ENCODE measurements around the gene RELN.

RELN gene

GRCh38 chr7:103889451-103889850, 100.0 kb downstream of the RELN start:
- no peak for ATAC-seq
- no peak for TF ChIP-seq TCF4 (CRISPR knock-in tag; IDR thresholded peaks at IDR 0.05; ENCODE audit: borderline replicate concordance)

GRCh38 chr7:103888603-103889153, 100.8 kb downstream of the RELN start:
- TF ChIP-seq ZNF8 (CRISPR knock-in tag; IDR thresholded peaks at IDR 0.05) (no peak), TSHZ2 (CRISPR knock-in tag; IDR thresholded peaks at IDR 0.05) (no peak), TCF4 (CRISPR knock-in tag; IDR thresholded peaks at IDR 0.05; ENCODE audit: borderline replicate concordance) (no peak), ZNF70 (CRISPR knock-in tag; IDR thresholded peaks at IDR 0.05) (no peak), OSR1 (CRISPR knock-in tag; IDR thresholded peaks at IDR 0.05) (no peak), PPARA (CRISPR knock-in tag; IDR thresholded peaks at IDR 0.05; ENCODE audit: borderline replicate concordance) (no peak), ISL1 (CRISPR knock-in tag; IDR thresholded peaks at IDR 0.05) (no peak), ZC3H10 (CRISPR knock-in tag; IDR thresholded peaks at IDR 0.05) (no peak), POU6F1 (CRISPR knock-in tag; IDR thresholded peaks at IDR 0.05; ENCODE audit: borderline replicate concordance, low read depth) (no peak), ZFP3 (CRISPR knock-in tag; IDR thresholded peaks at IDR 0.05) (no peak), TOX (CRISPR knock-in tag; IDR thresholded peaks at IDR 0.05; ENCODE audit: borderline replicate concordance) (no peak), SNAI2 (CRISPR knock-in tag; IDR thresholded peaks at IDR 0.05) (no peak), CSDC2 (CRISPR knock-in tag; IDR thresholded peaks at IDR 0.05) (no peak), ZNF565 (CRISPR knock-in tag; conservative IDR thresholded peaks at IDR 0.05; ENCODE audit: low read depth) (no peak), CREB5 (CRISPR knock-in tag; IDR thresholded peaks at IDR 0.05; ENCODE audit: low read depth) (no peak), RARB (CRISPR knock-in tag; IDR thresholded peaks at IDR 0.05) (no peak), ESRRG (CRISPR knock-in tag; IDR thresholded peaks at IDR 0.05) (no peak), PATZ1 (CRISPR knock-in tag; IDR thresholded peaks at IDR 0.05; ENCODE audit: borderline replicate concordance) (no peak), GLIS3 (CRISPR knock-in tag; IDR thresholded peaks at IDR 0.05) (no peak), ARNTL (CRISPR knock-in tag; IDR thresholded peaks at IDR 0.05; ENCODE audit: borderline replicate concordance, low read depth) (no peak)
- ATAC-seq, result no peak

- ATAC-seq, result peak; percentile 55; the same call in 2 of the 3 replicates
- TF ChIP-seq TSHZ2 (CRISPR knock-in tag; IDR thresholded peaks at IDR 0.05) (no peak), ARNTL (CRISPR knock-in tag; IDR thresholded peaks at IDR 0.05; ENCODE audit: borderline replicate concordance, low read depth) (no peak), RARB (CRISPR knock-in tag; IDR thresholded peaks at IDR 0.05) (no peak), TOX (CRISPR knock-in tag; IDR thresholded peaks at IDR 0.05; ENCODE audit: borderline replicate concordance) (no peak), ISL1 (CRISPR knock-in tag; IDR thresholded peaks at IDR 0.05) (no peak)
These were observed 101.4 kb downstream of the RELN start for GRCh38 chr7:103887853-103888602.

Measured in SK-N-SH treated with all-trans-retinoic acid at 6 μM for 48 hours (cell line).